Kidney capillary endothelial cell (primary cell): ENCODE results near the gene TSGA10IP.

ENCODE experiments used
- DNase-seq: peaks from one replicate; pipeline ENCODE4 v3.0.0-alpha.2; 2018; ENCODE audit warnings: low spot score

Gene TSGA10IP

DNA sequence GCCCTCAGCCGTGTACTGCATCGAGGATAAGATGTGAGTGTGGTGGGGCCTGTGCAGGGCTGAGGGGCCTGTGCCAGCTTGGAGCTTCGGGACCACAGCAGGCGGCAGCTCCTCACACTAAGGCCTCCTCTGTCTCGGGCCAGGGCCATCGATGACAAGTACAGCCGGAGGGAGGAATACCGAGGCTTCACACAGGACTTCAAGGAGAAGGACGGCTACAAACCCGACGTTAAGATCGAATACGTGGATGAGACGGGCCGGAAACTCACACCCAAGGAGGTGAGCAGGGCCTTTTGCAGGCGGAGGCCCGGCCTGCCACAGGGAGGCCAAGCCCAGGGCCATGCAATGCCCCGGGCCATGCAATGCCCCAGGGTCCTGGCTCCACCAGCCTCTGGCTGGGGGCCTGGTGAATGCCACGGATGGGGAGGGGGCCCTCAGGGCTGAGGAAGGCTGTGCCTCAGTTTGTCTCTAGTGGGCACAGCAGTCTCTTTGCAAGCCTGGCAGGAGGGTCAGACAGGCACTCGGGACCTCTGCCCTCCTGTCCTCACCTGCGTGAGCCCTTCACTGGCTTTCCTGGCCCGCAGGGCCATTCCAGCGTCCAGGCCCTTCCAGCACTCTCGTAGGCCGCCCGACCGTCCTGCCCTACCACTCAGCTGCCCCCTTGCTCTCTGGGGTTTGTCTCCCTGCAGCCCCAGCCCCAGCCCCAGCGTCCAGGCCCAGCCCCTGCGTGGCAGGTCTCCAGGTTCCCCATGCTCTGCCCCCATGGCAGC lies 32.5 kb downstream of the TSGA10IP start:
- DNase-seq = no peak

GRCh38 chr11:65978391-65979238 lies 33.3 kb downstream of the TSGA10IP start:
- DNase-seq = no peak

- DNase-seq = no peak
Measured at GRCh38 chr11:65979261-65979759, 34.0 kb downstream of the TSGA10IP start.

GRCh38 chr11:65981101-65981740 lies 35.9 kb downstream of the TSGA10IP start:
- DNase-seq = no peak

DNA sequence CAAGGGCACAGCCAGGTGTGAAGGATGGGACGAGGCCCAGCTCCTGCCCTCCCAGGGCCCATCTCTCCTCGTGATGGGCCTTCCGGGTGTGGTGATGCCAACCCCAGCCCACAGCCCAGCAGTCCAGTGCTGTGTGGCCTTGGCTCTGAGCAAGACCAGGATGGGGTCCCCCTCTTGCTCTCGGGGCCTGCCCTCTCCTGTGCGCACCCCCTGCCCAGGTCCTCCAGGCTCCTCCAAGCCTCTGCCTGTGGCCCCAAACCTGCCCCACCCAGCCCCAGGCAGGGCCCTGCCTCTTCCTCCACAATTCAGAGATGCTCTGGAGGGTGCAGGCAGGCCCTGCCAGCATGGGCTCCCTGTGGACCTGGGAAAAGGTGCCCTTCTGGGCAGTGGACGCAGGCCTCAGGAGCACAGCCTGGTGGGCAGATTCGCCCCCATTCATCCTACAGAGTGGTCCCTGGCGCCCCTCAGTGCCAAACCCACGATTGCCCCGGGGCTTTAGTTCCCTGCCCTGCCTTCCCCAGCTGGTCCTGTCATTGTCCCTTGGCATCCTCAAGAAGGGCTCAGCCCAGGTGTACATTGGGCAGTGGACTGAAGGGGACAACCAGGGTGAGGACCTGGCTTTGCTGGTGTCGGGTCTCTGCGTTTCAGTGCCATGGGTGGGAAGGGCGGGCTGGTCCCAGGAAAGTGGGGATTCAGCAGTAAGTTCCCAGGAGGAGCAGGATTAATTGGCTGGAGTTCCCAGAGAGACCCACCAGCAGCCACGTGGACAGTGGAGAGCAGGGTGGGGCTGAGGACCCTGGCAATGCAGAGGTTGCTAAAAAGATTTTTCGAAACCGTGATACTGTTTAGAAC lies 36.9 kb downstream of the TSGA10IP start:
- DNase-seq = no peak

DNA sequence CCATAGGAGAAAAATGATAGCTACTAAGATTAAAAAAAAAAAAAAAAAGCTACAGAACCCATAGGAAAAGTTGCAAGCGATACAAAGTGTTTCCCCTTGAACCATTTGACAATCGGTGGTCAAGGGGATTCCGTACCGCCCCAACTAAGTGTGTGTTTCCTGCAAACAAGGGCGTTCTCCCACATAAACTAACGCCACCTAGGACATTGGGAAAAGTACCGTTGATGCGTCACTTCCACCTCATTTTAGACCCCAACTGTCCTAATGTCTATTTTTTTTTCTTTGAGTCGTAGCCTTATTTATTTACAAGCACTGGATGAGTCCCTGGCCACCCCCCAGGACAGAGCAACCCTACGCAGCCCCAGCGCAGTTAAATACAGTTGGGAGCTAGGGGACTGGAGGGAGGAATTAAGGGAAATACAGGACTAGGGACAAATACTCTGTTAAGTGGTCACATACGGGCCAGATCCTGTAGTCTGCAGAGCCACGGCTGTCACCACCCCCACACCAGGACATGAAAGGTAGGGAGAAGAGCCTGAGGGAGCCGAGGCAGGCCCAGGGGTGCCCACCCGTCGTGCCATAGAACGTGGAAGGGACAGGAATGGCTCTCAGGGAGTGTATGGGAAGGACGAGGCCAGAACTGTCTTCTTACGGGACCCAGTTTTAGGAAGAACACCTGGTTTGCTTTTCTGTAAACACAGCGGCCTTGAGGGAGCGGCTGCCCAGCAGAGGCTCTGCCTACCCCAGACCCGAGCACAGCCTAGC lies 37.7 kb downstream of the TSGA10IP start:
- no peak for DNase-seq

- DNase-seq = no peak
Measured at GRCh38 chr11:65983589-65983987, 38.3 kb downstream of the TSGA10IP start.

GRCh38 chr11:65987336-65987735 lies 42.1 kb downstream of the TSGA10IP start:
- no peak for DNase-seq

- DNase-seq = peak; percentile 95
Measured at GRCh38 chr11:65988791-65989592, 43.7 kb downstream of the TSGA10IP start.

- no peak for DNase-seq
Measured at GRCh38 chr11:65992056-65992455, 46.8 kb downstream of the TSGA10IP start.

DNA sequence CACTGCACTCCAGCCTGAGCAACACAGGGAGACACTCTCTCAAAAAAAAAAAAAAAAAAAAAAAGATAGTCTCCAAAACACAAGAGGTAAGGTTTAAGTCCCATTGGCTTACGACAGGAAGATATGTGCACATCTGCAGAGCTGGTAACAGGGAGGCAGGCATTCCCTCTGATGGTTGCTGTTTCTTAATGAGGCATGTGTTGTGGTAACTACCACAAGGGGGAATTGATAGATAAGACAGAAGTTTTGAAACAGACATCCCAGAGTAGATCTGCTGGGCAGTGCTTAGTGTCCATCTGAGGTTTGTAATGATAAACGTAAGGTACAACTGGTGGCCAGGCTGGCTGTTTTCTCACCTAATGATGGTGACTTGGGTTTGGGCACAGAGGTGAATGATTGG lies 52.0 kb downstream of the TSGA10IP start:
- no peak for DNase-seq

GRCh38 chr11:66001942-66002647 lies 56.8 kb downstream of the TSGA10IP start, which contains the start of the genes BANF1 and EIF1AD:
Gene BANF1, plus strand, starts transcription at chr11:66002503. Its CDS starts 748 bp downstream, at chr11:66003251.
Gene EIF1AD, minus strand, starts transcription at chr11:66002157. Its CDS starts 1,768 bp downstream, at chr11:66000389.
- DNase-seq = peak; percentile 97

- DNase-seq = peak; percentile 16
Measured at GRCh38 chr11:66002648-66003225, 57.5 kb downstream of the TSGA10IP start.

GRCh38 chr11:66003291-66003690 lies 58.0 kb downstream of the TSGA10IP start:
- no peak for DNase-seq

DNA sequence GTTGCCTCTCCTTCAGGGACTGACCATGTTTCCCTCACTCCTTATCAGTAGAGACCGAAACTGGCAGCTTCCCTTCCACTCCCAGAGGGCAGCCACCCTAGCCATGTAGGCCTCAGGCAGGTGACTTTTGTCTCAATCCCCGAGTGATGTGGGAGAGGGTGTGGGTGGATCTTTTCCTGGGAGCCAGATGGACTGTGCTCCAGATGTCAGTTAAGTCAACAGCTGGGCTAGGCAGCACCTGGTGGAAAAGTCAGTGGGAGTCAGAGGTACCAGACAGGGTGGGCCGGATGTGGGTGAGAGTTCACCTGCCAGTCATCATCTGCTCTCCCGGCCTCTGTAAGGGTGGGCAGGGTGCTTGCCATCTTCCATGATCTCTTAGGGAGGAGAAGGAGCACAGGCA lies 58.9 kb downstream of the TSGA10IP start:
- DNase-seq = no peak

DNA sequence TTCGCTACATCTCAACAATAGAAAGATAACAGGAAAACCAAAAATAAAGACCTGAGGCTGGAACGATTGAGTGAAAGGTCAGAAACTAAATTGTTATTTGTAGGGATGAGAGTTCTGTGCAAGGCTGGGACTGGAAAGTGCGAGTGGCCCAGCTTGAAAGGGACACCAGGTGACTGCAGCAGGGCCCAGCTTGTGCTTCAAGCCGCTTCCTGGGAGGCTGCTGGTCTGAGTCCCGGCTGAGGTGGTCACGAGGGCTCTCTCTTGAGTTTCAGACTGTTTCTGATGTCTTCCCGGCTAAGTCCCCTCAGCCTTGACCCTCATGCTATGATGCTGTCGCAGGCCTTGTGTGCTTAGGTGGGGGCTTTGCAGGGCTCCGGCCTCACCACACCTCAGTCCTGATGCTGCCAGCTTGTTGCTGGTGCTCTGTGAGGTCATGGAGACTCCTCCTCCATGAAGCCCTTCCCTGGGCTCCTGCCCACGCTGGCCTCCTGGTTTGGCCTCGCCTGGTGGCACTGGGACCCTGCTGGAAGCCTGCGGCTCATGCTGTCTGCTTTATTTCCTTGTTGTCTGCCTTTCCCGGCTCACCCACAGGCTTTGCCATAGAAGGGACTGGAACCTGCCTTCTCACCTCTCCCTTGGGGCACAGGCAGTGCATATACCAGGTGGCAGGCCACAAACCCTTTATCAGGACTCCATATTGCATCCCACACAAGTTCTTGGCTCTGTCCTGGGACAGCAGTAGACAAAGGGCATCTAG lies 61.0 kb downstream of the TSGA10IP start:
- DNase-seq = no peak

DNA sequence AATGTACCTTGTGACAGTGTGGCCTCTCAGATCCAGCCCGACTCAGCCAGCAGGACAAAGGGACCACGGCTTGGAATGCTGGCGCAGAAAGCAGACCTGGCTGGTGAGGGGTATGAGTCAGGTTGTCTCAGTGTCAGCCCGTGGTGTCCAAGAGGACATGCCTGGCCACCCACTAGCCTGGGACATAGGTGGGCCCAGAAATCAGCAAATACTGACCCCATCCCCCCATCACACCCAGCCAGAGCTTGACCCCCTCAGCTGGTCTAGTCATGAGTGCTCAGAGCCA lies 61.6 kb downstream of the TSGA10IP start:
- no peak for DNase-seq

DNA sequence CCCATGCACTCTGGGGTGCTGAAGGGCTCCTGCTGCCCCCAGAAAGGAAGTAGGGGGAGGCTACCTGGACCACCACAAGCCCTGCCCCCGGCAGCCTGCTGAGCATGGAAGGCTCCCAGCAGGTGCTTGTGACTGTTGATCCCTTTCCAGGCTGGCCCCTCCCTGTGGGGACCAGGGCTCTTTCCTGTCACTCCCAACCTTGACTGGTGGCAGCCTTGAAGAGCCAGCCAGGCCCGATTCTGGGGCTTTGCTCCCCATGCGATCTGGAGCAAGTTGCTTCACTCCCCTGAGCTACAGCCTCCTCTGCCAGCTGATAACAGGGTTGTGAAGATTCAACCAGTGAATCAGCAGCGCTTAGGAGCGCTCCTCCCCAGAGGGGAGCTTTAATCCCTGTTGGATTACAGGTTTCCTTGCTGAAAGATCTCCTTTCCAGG lies 61.9 kb downstream of the TSGA10IP start:
- no peak for DNase-seq
